HepG2 (cell line): ENCODE results near the gene DDX10. TPM values are rescaled to one million over a fixed set of nuclear protein-coding genes. Genes with fewer than 3 reads are reported as not detected.

Source experiments
- ATF6 ChIP-seq: sonication (generic); formaldehyde crosslinking; conservative IDR thresholded peaks from 2 replicates; pipeline ENCODE4 v1.4.0; 2020; ENCODE audit warnings: missing genetic modification reagents
- DBP ChIP-seq: sonication (generic); formaldehyde crosslinking; IDR thresholded peaks from 2 replicates; pipeline ENCODE4 v1.4.0; 2020; ENCODE audit warnings: missing genetic modification reagents; ENCODE audit errors: not compliant biosample characterization
- FOXJ3 ChIP-seq: sonication (generic); formaldehyde crosslinking; IDR thresholded peaks from 2 replicates; pipeline ENCODE4 v1.4.0; 2020; ENCODE audit warnings: missing genetic modification reagents, mild to moderate bottlenecking, borderline replicate concordance
- HMGA1 ChIP-seq: sonication (generic); formaldehyde crosslinking; conservative IDR thresholded peaks from 2 replicates; pipeline ENCODE4 v1.4.0; 2020; ENCODE audit warnings: missing genetic modification reagents
- HOMEZ ChIP-seq: IDR thresholded peaks from 2 replicates; pipeline ENCODE4 v1.6.1; 2016; ENCODE audit warnings: low read depth
- HOXA9 ChIP-seq: sonication (generic); formaldehyde crosslinking; IDR thresholded peaks from 2 replicates; pipeline ENCODE4 v1.8.1; 2022; ENCODE audit warnings: missing genetic modification reagents, mild to moderate bottlenecking, moderate library complexity, borderline replicate concordance
- IRF2 ChIP-seq: IDR thresholded peaks from 2 replicates; pipeline ENCODE4 v1.6.1; 2018; ENCODE audit warnings: missing genetic modification reagents, missing compliant biosample characterization
- NR2C2 ChIP-seq: sonication (generic); formaldehyde crosslinking; IDR thresholded peaks from 2 replicates; pipeline ENCODE4 v1.4.0; 2020; ENCODE audit warnings: missing genetic modification reagents, mild to moderate bottlenecking, moderate library complexity, borderline replicate concordance
- ONECUT2 ChIP-seq: sonication (generic); formaldehyde crosslinking; IDR thresholded peaks from 2 replicates; pipeline ENCODE4 v1.4.0; 2020; ENCODE audit warnings: missing genetic modification reagents
- POLR2AphosphoS5 ChIP-seq: IDR thresholded peaks from 2 replicates; pipeline ENCODE4 v1.6.1; 2012; ENCODE audit warnings: low read depth, low read length
- RARA ChIP-seq: IDR thresholded peaks from 2 replicates; pipeline ENCODE4 v1.6.1; 2016; ENCODE audit warnings: missing genetic modification reagents, missing compliant biosample characterization
- SATB2 ChIP-seq: sonication (generic); formaldehyde crosslinking; IDR thresholded peaks from 2 replicates; pipeline ENCODE4 v1.5.0; 2020; ENCODE audit warnings: missing genetic modification reagents
- SIN3B ChIP-seq: fragments of 150-350 bp; IDR thresholded peaks from 2 replicates; pipeline ENCODE4 v1.6.1; 2014; ENCODE audit warnings: low read length
- ZFP41 ChIP-seq: sonication (generic); formaldehyde crosslinking; IDR thresholded peaks from 2 replicates; pipeline ENCODE4 v1.4.0; 2020; ENCODE audit warnings: mild to moderate bottlenecking, missing genetic modification reagents, borderline replicate concordance
- ZNF282 ChIP-seq: fragments of 450-650 bp; IDR thresholded peaks from 2 replicates; pipeline ENCODE4 v1.6.1; 2018; ENCODE audit not compliant: partially characterized antibody
- ZNF367 ChIP-seq: sonication (generic); formaldehyde crosslinking; IDR thresholded peaks from 2 replicates; pipeline ENCODE4 v1.4.0; 2020; ENCODE audit warnings: missing genetic modification reagents, borderline replicate concordance
- ZNF550 ChIP-seq: sonication (generic); formaldehyde crosslinking; IDR thresholded peaks from 2 replicates; pipeline ENCODE4 v1.4.0; 2020; ENCODE audit warnings: mild to moderate bottlenecking, missing genetic modification reagents, borderline replicate concordance
- ZNF773 ChIP-seq: sonication (generic); formaldehyde crosslinking; IDR thresholded peaks from 2 replicates; pipeline ENCODE4 v1.4.0; 2020; ENCODE audit warnings: missing genetic modification reagents, borderline replicate concordance
- polyA plus RNA-seq, 8 experiments: library from polyadenylated mRNA; depleted of rRNA in 3 of 8; stranded (reverse) in 7 of 8; unstranded in 1 of 8; fragments of >200 nt; fragmentation: Illumina TruSeq in 4 of 8; extraction: Trizol in 4 of 8; gene quantifications; 2 replicates each; pipeline versions ENCODE4 v1.2.1 to v1.2.3, GENCODE V29; 2011 to 2016; ENCODE audit warnings: low read depth in 4 of 8, missing spikeins in 1 of 8, mixed read lengths in 1 of 8; ENCODE audit not compliant: insufficient read depth in 1 of 8
- total RNA-seq, 5 experiments: library from RNA; depleted of rRNA; stranded (reverse); fragments of >200 nt; fragmentation: Illumina TruSeq; extraction: Trizol; gene quantifications; 2 replicates each; pipeline ENCODE4 v1.2.3, GENCODE V29; 2016; ENCODE audit warnings: low read depth in 1 of 5
- TF ChIP-seq, protein P1 (sequence below): sonication (generic); formaldehyde crosslinking; IDR thresholded peaks from 2 replicates; pipeline ENCODE4 v1.5.0; 2020; ENCODE audit warnings: missing genetic modification reagents
- TF ChIP-seq, protein P2 (sequence below): sonication (generic); formaldehyde crosslinking; IDR thresholded peaks from 2 replicates; pipeline ENCODE4 v1.8.0; 2022; ENCODE audit warnings: missing genetic modification reagents, mild to moderate bottlenecking, inconsistent platforms, borderline replicate concordance
- TF ChIP-seq, protein P3 (sequence below): IDR thresholded peaks from 2 replicates; pipeline ENCODE4 v1.6.1; 2012; ENCODE audit warnings: low read depth, low read length, improper control_type of control experiment

Gene DDX10
- total and polyA plus RNA-seq, 2 of the 13 experiments (the other 11 are each of a cell fraction or from before 2014, with no cell fraction given), result 17.0 to 32.0 TPM

DNA sequence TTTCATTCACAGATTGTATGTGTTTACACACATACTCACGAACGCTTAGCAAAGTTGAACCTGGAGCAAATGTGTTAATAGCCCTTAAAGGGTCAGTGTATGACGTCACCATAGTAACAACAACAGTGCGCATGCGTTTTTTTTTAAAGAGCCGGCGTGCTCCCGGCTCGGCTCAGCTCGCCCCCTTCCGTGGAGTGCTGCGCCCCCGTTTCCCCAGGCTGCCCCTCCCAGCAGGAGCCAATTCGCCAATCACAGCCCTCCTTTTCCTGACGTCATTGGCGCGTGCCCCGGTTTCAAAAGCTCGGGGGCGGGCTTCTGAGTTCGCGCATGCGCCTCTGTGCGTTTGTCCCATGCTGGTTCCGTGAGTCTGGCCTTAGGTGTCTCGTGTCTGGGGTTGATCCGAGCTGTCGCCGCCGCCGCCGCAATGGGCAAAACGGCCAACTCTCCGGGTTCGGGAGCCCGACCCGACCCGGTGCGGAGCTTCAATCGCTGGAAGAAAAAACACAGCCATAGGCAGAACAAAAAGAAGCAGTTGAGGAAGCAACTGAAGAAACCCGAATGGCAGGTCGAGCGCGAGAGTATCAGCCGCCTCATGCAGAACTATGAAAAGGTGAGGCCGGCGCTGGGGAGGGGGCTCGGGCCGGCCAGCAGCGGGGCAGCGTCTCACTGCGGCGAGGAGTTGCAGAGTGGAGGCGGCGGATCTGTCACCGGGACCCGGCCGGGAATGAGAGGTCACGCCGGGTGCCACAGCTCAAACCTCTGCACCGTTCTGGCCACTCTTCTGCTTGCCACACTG is at the start of gene DDX10 (continued):
- TF ChIP-seq, protein P1, sequence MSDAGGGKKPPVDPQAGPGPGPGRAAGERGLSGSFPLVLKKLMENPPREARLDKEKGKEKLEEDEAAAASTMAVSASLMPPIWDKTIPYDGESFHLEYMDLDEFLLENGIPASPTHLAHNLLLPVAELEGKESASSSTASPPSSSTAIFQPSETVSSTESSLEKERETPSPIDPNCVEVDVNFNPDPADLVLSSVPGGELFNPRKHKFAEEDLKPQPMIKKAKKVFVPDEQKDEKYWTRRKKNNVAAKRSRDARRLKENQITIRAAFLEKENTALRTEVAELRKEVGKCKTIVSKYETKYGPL (CRISPR knock-in tag), result no peak
- TF ChIP-seq ZNF773 (CRISPR knock-in tag) (no peak), SATB2 (CRISPR knock-in tag) (no peak), ATF6 (CRISPR knock-in tag) (no peak), HOMEZ (peak; percentile 69; the same call in 1 of the 2 replicates), ZFP41 (CRISPR knock-in tag) (no peak), DBP (CRISPR knock-in tag) (no peak), NR2C2 (CRISPR knock-in tag) (peak; percentile 97), RARA (CRISPR knock-in tag) (no peak), FOXJ3 (CRISPR knock-in tag) (no peak), ZNF367 (CRISPR knock-in tag) (peak; percentile 97; the same call in 1 of the 2 replicates), HOXA9 (CRISPR knock-in tag) (peak; percentile 19; the same call in 1 of the 2 replicates), HMGA1 (CRISPR knock-in tag) (no peak), POLR2AphosphoS5 (peak; percentile 78), ZNF550 (CRISPR knock-in tag) (no peak), ONECUT2 (CRISPR knock-in tag) (no peak), ZNF282 (no peak), SIN3B (no peak), IRF2 (no peak)
- TF ChIP-seq, protein P2, sequence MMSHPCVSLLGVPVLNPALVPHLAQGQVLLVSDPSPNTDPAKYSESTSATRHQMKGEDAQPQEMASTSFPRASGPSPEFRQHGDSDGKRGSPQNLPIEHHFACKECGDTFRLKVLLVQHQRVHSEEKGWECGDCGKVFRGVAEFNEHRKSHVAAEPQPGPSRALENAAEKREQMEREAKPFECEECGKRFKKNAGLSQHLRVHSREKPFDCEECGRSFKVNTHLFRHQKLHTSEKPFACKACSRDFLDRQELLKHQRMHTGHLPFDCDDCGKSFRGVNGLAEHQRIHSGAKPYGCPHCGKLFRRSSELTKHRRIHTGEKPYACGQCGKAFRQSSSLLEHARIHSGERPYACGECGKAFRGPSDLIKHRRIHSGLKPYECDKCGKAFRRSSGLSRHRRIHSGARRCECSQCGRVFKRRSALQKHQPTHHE, result no peak
- TF ChIP-seq, protein P3, sequence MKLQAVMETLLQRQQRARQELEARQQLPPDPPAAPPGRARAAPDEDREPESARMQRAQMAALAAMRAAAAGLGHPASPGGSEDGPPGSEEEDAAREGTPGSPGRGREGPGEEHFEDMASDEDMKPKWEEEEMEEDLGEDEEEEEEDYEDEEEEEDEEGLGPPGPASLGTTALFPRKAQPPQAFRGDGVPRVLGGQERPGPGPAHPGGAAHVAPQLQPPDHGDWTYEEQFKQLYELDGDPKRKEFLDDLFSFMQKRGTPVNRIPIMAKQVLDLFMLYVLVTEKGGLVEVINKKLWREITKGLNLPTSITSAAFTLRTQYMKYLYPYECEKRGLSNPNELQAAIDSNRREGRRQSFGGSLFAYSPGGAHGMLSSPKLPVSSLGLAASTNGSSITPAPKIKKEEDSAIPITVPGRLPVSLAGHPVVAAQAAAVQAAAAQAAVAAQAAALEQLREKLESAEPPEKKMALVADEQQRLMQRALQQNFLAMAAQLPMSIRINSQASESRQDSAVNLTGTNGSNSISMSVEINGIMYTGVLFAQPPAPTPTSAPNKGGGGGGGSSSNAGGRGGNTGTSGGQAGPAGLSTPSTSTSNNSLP, result 0 out of 2 replicates have a peak, but pooled peaks have one; percentile 13
